ENCODE results near the gene SNX12.

Gene SNX12

GRCh38 chrX:71107245-71107644 lies 39.1 kb upstream of the SNX12 start:
- TF ChIP-seq CTCF (IDR thresholded peaks at IDR 0.05; ENCODE audit: low read depth, low read length, missing control alignments), result no peak
- H3K4me3 ChIP-seq (ENCODE audit: low read depth, low read length), result no peak overlapping the region
- DNase-seq (ENCODE audit: low read depth), result no peak

GRCh38 chrX:71106427-71106826 lies 38.3 kb upstream of the SNX12 start, which contains the start of gene CXorf65:
TSS of gene CXorf65 (minus strand) at chrX:71106740. CDS start at chrX:71106556, 184 bp downstream.
- no peak within 1 kb of the TSS for H3K4me3 ChIP-seq (ENCODE audit: low read depth, low read length)
- TF ChIP-seq CTCF (IDR thresholded peaks at IDR 0.05; ENCODE audit: low read depth, low read length, missing control alignments), result no peak
- no peak for DNase-seq (ENCODE audit: low read depth)

GRCh38 chrX:71105628-71106027 lies 37.5 kb upstream of the SNX12 start:
- TF ChIP-seq CTCF (IDR thresholded peaks at IDR 0.05; ENCODE audit: low read depth, low read length, missing control alignments), result no peak
- no peak for DNase-seq (ENCODE audit: low read depth)
- no peak overlapping the region for H3K4me3 ChIP-seq (ENCODE audit: low read depth, low read length)

GRCh38 chrX:71103110-71103983 lies 35.2 kb upstream of the SNX12 start:
- no peak overlapping the region for H3K4me3 ChIP-seq (ENCODE audit: low read depth, low read length)
- no peak for DNase-seq (ENCODE audit: low read depth)
- no peak for TF ChIP-seq CTCF (IDR thresholded peaks at IDR 0.05; ENCODE audit: low read depth, low read length, missing control alignments)

- TF ChIP-seq CTCF (IDR thresholded peaks at IDR 0.05; ENCODE audit: low read depth, low read length, missing control alignments), result no peak
- no peak for DNase-seq (ENCODE audit: low read depth)
- H3K4me3 ChIP-seq (ENCODE audit: low read depth, low read length), result no peak overlapping the region
These were observed 34.2 kb upstream of the SNX12 start for GRCh38 chrX:71102292-71102691.

- DNase-seq (ENCODE audit: low read depth), result no peak
- H3K4me3 ChIP-seq (ENCODE audit: low read depth, low read length), result no peak overlapping the region
- no peak for TF ChIP-seq CTCF (IDR thresholded peaks at IDR 0.05; ENCODE audit: low read depth, low read length, missing control alignments)
These were observed 32.7 kb upstream of the SNX12 start for GRCh38 chrX:71100581-71101505.

All from GM12864 (cell line).